AG04450 (cell line): Measurements from ENCODE around the gene CTSE. TPM values are rescaled to one million over a fixed set of nuclear protein-coding genes. Genes with fewer than 3 reads are reported as not detected.

Experiments
- CTCF ChIA-PET: fragments of 300-600, 350-600 bp; formaldehyde crosslinking; extraction: SDS; loops from one replicate; lab custom pipeline; 2022; ENCODE audit warnings: antibody characterized with exemption, inconsistent platforms; lab: Charles Lee
- POLR2A ChIA-PET: fragments of 350-600 bp; formaldehyde crosslinking; extraction: SDS; loops from one replicate; lab custom pipeline; 2021; ENCODE audit warnings: antibody characterized with exemption, inconsistent platforms; lab: Yijun Ruan, JAX
- DNase-seq: peaks from one replicate; pipeline ENCODE4 v3.0.0-alpha.2; 2011; ENCODE audit warnings: low read depth, low spot score
- H3K27ac ChIP-seq: one replicate; pipeline ENCODE4 v1.5.1; 2012; ENCODE audit warnings: low read depth, low read length, control low read depth
- H3K27me3 ChIP-seq: one replicate; pipeline ENCODE4 v1.6.0; 2012; ENCODE audit warnings: low read length; ENCODE audit not compliant: control insufficient read depth, insufficient read depth
- H3K4me3 ChIP-seq: 2 replicates; pipeline ENCODE4 v1.5.1; 2011; ENCODE audit warnings: mild to moderate bottlenecking, low read depth, low read length, control low read depth
- H3K9me3 ChIP-seq: 2 replicates; pipeline ENCODE4 v1.5.1; 2012; ENCODE audit warnings: low read length; ENCODE audit not compliant: control insufficient read depth, insufficient read depth
- CTCF ChIP-seq: IDR thresholded peaks from 2 replicates; pipeline ENCODE4 v1.5.1; 2011; ENCODE audit warnings: low read depth, low read length, control low read depth, inconsistent platforms
- polyA minus RNA-seq: library from RNA; depleted of rRNA, polyadenylated mRNA; stranded (reverse); fragments of >200 nt; gene quantifications from 2 replicates; pipeline ENCODE4 v1.2.3, GENCODE V29; 2011; rRNA and poly(A)+ RNA removed
- polyA plus RNA-seq: library from polyadenylated mRNA; depleted of rRNA; stranded (reverse); fragments of >200 nt; gene quantifications from 2 replicates; pipeline ENCODE4 v1.2.3, GENCODE V29; 2011; rRNA removed

The CTSE gene
- polyA plus RNA-seq (not detected in 2 replicates), polyA minus RNA-seq (not detected in 2 replicates)

- no peak for TF ChIP-seq CTCF
- no peaks in the 10 kb centered on the region for H3K9me3 ChIP-seq
- CTCF ChIA-PET: no interaction called here
- peaks cover 20% of the 10 kb centered on the region for H3K27me3 ChIP-seq
- no peak within 1 kb of the TSS for H3K4me3 ChIP-seq
- POLR2A ChIA-PET: no interaction called here
- H3K27ac ChIP-seq: no peak within 1 kb of the TSS
- DNase-seq: no peak
Measured at GRCh38 chr1:206023695-206024094, at the start of gene CTSE. CTSE (minus strand) TSS chr1:206023895; CDS start chr1:206023791, 104 bp downstream.

- DNase-seq: no peak
- ChIA-PET POLR2A (no interaction called here), CTCF (interaction anchor here (1.3 to 1.6 kb wide), 2 partner anchors 87 to 93 kb away, joined by 3 to 4 read pairs; no protein-coding TSS in a partner anchor)
- H3K4me3 ChIP-seq: no peak overlapping the region
- no peaks in the 10 kb centered on the region for H3K9me3 ChIP-seq
- no peak for TF ChIP-seq CTCF
- H3K27me3 ChIP-seq: peaks cover 27% of the 10 kb centered on the region
- no peak overlapping the region for H3K27ac ChIP-seq
Measured at GRCh38 chr1:206070627-206071304, 47.1 kb upstream of the CTSE start.

GRCh38 chr1:206068314-206068713, 44.6 kb upstream of the CTSE start:
- Histone ChIP-seq H3K4me3 (no peak overlapping the region), H3K27ac (no peak overlapping the region), H3K9me3 (peaks cover 1% of the 10 kb centered on the region; the same call in 1 of the 2 replicates), H3K27me3 (peaks cover 31% of the 10 kb centered on the region)
- POLR2A ChIA-PET: no interaction called here
- TF ChIP-seq CTCF: no peak
- DNase-seq: no peak
- CTCF ChIA-PET: no interaction called here

GRCh38 chr1:206067486-206068227, 44.0 kb upstream of the CTSE start:
- peaks cover 31% of the 10 kb centered on the region for H3K27me3 ChIP-seq
- POLR2A ChIA-PET: no interaction called here
- H3K4me3 ChIP-seq: no peak overlapping the region
- H3K9me3 ChIP-seq: peaks cover 3% of the 10 kb centered on the region; the same call in 1 of the 2 replicates
- no peak for TF ChIP-seq CTCF
- no peak overlapping the region for H3K27ac ChIP-seq
- DNase-seq: no peak
- CTCF ChIA-PET: no interaction called here
